Activated CD8-positive, alpha-beta memory T cell treated with anti-CD3 and anti-CD28 coated beads, Interleukin-2, amount 10 ng/mL, durations not matched to agents 7 days and 5 days (primary cell): ENCODE results near the gene NAGA. TPM values are rescaled to one million over a fixed set of nuclear protein-coding genes. Genes with fewer than 3 reads are reported as not detected.

Experiments used
- ATAC-seq: fragments of 150-1000 bp; cut with Tn5 transposase; one replicate; pipeline ENCODE4 v1.10.0; 2021; ENCODE audit warnings: moderate library complexity
- CTCF ChIA-PET: fragments of 350-600 bp; sonication (Branson Sonifier 250); formaldehyde crosslinking; loops from one replicate; lab custom pipeline; 2021; ENCODE audit warnings: antibody characterized with exemption; lab: Charles Lee
- DNase-seq: peaks from one replicate; pipeline ENCODE4 v3.0.0-alpha.2; 2020
- H3K27ac Mint-ChIP-seq: one replicate; pipeline ENCODE4 v1.8.0; 2021; ENCODE audit warnings: mild to moderate bottlenecking, mixed read lengths
- H3K27me3 Mint-ChIP-seq: one replicate; pipeline ENCODE4 v1.8.0; 2021; ENCODE audit warnings: mixed read lengths
- H3K36me3 Mint-ChIP-seq: one replicate; pipeline ENCODE4 v1.8.0; 2021; ENCODE audit warnings: mild to moderate bottlenecking, mixed read lengths
- H3K4me1 Mint-ChIP-seq: one replicate; pipeline ENCODE4 v1.8.0; 2021; ENCODE audit warnings: mixed read lengths
- H3K4me3 Mint-ChIP-seq: one replicate; pipeline ENCODE4 v1.8.0; 2021; ENCODE audit warnings: mild to moderate bottlenecking, moderate library complexity, mixed read lengths
- H3K9me3 Mint-ChIP-seq: one replicate; pipeline ENCODE4 v1.8.0; 2022; ENCODE audit warnings: low read depth, mixed read lengths
- total RNA-seq, 2 experiments: library from RNA; stranded (reverse); gene quantifications; one replicate each; pipeline ENCODE4 v1.2.3, GENCODE V29; 2021

The NAGA gene
- total RNA-seq, 2 experiments from 2014 or later, result 23.1 to 27.1 TPM

DNA sequence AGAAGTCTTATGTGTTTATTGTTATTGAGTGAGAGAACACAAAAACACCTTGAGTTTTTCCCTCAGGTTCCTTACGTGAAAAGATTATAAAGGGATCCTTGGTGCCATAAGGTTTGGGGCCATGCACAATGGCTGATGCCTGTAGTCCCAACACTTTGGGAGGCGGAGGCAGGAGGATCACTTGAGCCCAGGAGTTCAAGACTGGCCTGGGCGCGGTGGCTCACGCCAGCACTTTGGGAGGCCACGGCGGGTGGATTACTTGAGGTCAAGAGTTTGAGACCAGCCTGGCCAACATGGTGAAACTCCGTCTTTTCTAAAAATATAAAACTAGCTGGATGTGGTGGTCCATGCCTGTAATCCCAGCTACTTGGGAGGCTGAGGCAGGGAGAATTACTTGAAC lies 14.3 kb upstream of the NAGA start:
- H3K36me3 Mint-ChIP-seq, result peaks cover 49% of the 10 kb centered on the region
- H3K9me3 Mint-ChIP-seq, result peaks cover 3% of the 10 kb centered on the region
- no peak overlapping the region for H3K4me3 Mint-ChIP-seq
- ATAC-seq (no peak), DNase-seq (no peak)
- peaks cover 28% of the 10 kb centered on the region for H3K4me1 Mint-ChIP-seq
- CTCF ChIA-PET, result no interaction called here
- H3K27ac Mint-ChIP-seq, result no peak overlapping the region
- no peaks in the 10 kb centered on the region for H3K27me3 Mint-ChIP-seq

DNA sequence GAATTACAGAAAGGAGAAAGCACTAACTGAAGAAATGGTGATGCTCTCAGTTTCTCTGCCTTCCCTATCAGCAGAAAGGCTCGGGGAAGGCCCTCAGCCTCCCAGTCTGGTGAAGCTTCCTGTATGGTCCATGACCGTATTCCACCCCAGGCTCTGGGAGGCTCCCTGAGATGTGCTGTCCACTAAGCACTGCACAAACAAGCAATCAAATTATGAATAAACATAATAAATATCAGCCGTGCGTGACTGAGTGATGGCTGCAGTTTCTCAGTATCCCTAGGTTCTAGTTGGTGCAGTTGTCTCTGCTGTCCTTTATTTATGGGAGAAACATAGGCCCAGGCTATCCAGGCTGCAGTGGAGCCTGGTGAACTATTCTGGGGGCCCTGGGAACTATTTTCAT lies 12.5 kb upstream of the NAGA start:
- peaks cover 39% of the 10 kb centered on the region for H3K36me3 Mint-ChIP-seq
- DNase-seq (no peak), ATAC-seq (no peak)
- peaks cover 30% of the 10 kb centered on the region for H3K4me1 Mint-ChIP-seq
- H3K27me3 Mint-ChIP-seq, result no peaks in the 10 kb centered on the region
- no peak overlapping the region for H3K27ac Mint-ChIP-seq
- no peaks in the 10 kb centered on the region for H3K9me3 Mint-ChIP-seq
- no peak overlapping the region for H3K4me3 Mint-ChIP-seq
- CTCF ChIA-PET, result interaction anchor here (5.7 kb wide), 1 partner anchor 7 kb away, joined by 56 read pairs; the partner anchor contains the start of gene NDUFA6

- peak overlapping the region; percentile 96 for H3K27ac Mint-ChIP-seq
- ATAC-seq, result no peak
- no peak for DNase-seq
These were observed 9.7 kb upstream of the NAGA start for GRCh38 chr22:42080287-42080686.

DNA sequence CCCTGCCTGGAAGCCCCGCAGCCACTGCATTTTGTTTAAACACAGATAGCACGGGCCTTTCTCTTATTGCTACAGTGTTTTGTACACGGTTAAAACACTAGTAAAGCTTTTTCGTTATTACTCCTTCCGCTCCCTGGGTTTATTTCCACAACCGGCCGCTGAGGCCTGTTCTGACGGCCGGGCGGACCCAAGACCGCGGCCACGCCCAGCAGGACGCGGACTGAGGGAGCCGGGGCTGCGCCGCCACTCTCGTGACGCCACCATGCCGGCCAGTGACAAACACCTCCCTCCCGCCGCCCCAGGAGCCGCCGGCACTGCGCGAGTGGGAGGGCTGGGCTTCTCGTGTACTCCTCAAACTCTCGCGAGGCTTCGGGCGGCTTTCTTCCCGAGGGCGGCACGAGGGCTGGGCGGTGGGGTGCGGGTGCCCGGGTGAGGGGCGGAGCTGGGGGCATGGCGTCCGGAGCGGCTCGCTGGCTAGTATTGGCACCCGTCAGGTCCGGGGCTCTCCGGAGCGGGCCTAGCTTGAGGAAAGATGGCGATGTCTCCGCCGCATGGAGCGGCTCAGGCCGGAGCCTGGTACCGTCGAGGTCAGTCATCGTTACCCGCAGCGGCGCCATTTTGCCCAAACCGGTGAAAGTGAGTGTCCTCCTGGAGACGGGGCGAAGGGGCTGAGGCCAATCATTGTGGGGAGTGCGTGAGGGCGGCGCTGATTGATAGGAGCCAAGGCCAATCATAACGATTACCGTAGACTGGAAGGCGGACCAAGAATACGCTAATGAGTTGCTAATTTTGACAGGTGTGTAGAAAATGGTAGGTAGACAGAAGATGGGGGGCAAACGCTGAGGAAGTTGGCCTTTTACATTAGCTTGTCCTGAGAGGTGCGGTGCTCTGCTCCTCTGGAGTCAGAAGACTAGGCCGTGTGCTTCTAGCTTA lies 9.0 kb upstream of the NAGA start, which contains the start of gene SMDT1:
TSS of gene SMDT1 (plus strand) at position 382 of the 933 bp plus-strand sequence. CDS start at position 451, 69 bp downstream.
- H3K36me3 Mint-ChIP-seq, result peaks cover 18% of the 10 kb centered on the region
- CTCF ChIA-PET, result interaction anchor here (0.6 to 5.7 kb wide), 8 partner anchors 9 to 382 kb away, joined by 3 to 56 read pairs (median 5); partner anchors contain the start of genes NAGA and NDUFA6
- no peaks in the 10 kb centered on the region for H3K9me3 Mint-ChIP-seq
- peak within 1 kb of the TSS; percentile 87 for H3K4me3 Mint-ChIP-seq
- H3K4me1 Mint-ChIP-seq, result peaks cover 32% of the 10 kb centered on the region
- no peaks in the 10 kb centered on the region for H3K27me3 Mint-ChIP-seq
- DNase-seq (peak; percentile 99), ATAC-seq (peak; percentile 91)
- H3K27ac Mint-ChIP-seq, result peak within 1 kb of the TSS; percentile 96

More at GRCh38 chr22:42080287-42080686, 9.7 kb upstream of the NAGA start:
- Mint-ChIP-seq H3K36me3 (peaks cover 23% of the 10 kb centered on the region), H3K4me1 (peaks cover 28% of the 10 kb centered on the region), H3K27me3 (no peaks in the 10 kb centered on the region), H3K4me3 (peak overlapping the region; percentile 87), H3K9me3 (no peaks in the 10 kb centered on the region)
- CTCF ChIA-PET, result interaction anchor here (0.9 to 5.7 kb wide), 6 partner anchors 10 to 364 kb away, joined by 4 to 56 read pairs (median 6); partner anchors contain the start of genes NAGA and NDUFA6

- no peaks in the 10 kb centered on the region for H3K9me3 Mint-ChIP-seq
- peaks cover 14% of the 10 kb centered on the region for H3K36me3 Mint-ChIP-seq
- peaks cover 32% of the 10 kb centered on the region for H3K4me1 Mint-ChIP-seq
- peak overlapping the region; percentile 96 for H3K27ac Mint-ChIP-seq
- peak overlapping the region; percentile 87 for H3K4me3 Mint-ChIP-seq
- DNase-seq (no peak), ATAC-seq (no peak)
- CTCF ChIA-PET, result interaction anchor here (0.6 to 5.7 kb wide), 6 partner anchors 8 to 382 kb away, joined by 3 to 56 read pairs (median 6); partner anchors contain the start of genes NAGA and NDUFA6
- H3K27me3 Mint-ChIP-seq, result no peaks in the 10 kb centered on the region
These were observed 8.1 kb upstream of the NAGA start for GRCh38 chr22:42078469-42079318.

DNA sequence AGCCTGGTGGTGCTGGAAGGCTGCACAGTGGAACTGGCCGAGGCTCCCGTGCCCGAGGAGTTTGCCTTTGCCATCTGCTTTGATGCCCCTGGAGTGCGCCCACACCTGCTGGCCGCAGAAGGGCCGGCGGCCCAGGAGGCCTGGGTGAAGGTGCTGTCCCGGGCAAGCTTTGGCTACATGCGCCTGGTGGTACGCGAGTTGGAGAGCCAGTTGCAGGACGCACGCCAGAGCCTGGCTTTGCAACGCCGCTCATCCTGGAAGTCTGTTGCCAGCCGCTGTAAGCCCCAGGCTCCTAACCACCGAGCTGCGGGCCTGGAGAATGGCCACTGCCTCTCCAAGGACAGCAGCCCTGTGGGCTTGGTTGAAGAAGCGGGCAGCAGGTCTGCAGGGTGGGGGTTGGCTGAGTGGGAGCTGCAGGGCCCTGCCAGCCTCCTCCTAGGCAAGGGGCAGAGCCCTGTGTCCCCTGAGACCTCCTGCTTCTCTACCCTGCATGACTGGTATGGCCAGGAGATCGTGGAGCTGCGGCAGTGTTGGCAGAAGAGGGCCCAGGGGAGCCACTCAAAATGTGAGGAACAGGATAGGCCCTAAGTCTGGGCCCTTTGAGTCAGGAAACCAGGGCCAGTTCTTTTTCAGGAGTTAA lies 7.0 kb upstream of the NAGA start:
- H3K4me3 Mint-ChIP-seq, result no peak overlapping the region
- DNase-seq (no peak), ATAC-seq (no peak)
- peaks cover 10% of the 10 kb centered on the region for H3K36me3 Mint-ChIP-seq
- H3K27me3 Mint-ChIP-seq, result no peaks in the 10 kb centered on the region
- H3K27ac Mint-ChIP-seq, result peak overlapping the region; percentile 96
- CTCF ChIA-PET, result interaction anchor here (1.4 to 5.7 kb wide), 2 partner anchors 13 to 380 kb away, joined by 3 to 56 read pairs; partner anchors contain the start of gene NDUFA6
- peaks cover 36% of the 10 kb centered on the region for H3K4me1 Mint-ChIP-seq
- H3K9me3 Mint-ChIP-seq, result no peaks in the 10 kb centered on the region

DNA sequence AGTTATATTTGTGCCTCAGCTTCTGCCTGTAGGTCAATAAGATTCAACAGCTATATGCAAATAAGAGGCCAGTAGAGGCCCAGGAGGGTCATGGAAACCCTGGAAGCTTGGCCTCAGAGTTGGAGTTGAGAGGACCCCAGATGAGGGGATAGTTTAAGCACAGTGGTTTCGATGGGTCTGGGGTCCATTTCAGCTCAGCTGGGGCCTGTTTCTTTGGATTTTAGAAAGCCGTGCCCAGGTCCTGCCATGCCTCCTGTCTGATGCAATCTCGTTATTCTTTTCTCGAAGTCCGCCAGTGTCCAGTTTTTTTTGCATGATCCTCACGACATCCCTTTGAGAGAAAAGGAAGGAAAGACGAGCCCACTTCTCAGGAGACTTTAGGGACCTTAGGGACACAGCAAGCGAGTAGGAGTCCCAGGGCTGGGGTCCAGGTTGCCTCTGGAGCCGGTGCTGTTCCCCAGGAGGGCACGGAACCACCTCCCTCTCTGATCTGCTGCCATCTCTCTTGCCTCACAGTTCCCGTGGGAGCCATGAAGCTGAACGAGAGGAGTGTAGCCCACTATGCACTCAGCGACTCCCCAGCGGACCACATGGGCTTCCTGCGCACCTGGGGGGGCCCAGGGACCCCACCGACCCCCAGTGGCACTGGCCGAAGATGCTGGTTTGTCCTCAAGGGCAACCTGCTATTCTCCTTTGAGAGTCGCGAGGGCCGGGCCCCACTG lies 6.3 kb upstream of the NAGA start:
- Mint-ChIP-seq H3K36me3 (peaks cover 5% of the 10 kb centered on the region), H3K27ac (no peak overlapping the region), H3K9me3 (no peaks in the 10 kb centered on the region)

GRCh38 chr22:42074846-42075676 lies 4.4 kb upstream of the NAGA start:
- DNase-seq (no peak), ATAC-seq (no peak)
- Mint-ChIP-seq H3K27ac (peak overlapping the region; percentile 49), H3K4me1 (peaks cover 36% of the 10 kb centered on the region), H3K9me3 (no peaks in the 10 kb centered on the region), H3K4me3 (peak overlapping the region; percentile 32), H3K36me3 (peaks cover 2% of the 10 kb centered on the region), H3K27me3 (no peaks in the 10 kb centered on the region)
- CTCF ChIA-PET, result interaction anchor here (0.9 to 2.1 kb wide), 7 partner anchors 15 to 408 kb away, joined by 3 to 8 read pairs (median 3); partner anchors contain the start of genes CENPM, NDUFA6 and WBP2NL

More for the DNA sequence above, 6.3 kb upstream of the NAGA start:
- ATAC-seq (no peak), DNase-seq (no peak)
- Mint-ChIP-seq H3K4me3 (no peak overlapping the region), H3K4me1 (peaks cover 33% of the 10 kb centered on the region), H3K27me3 (no peaks in the 10 kb centered on the region)
- CTCF ChIA-PET, result interaction anchor here (2.1 kb wide), 1 partner anchor 13 kb away, joined by 8 read pairs; the partner anchor contains the start of gene NDUFA6

DNA sequence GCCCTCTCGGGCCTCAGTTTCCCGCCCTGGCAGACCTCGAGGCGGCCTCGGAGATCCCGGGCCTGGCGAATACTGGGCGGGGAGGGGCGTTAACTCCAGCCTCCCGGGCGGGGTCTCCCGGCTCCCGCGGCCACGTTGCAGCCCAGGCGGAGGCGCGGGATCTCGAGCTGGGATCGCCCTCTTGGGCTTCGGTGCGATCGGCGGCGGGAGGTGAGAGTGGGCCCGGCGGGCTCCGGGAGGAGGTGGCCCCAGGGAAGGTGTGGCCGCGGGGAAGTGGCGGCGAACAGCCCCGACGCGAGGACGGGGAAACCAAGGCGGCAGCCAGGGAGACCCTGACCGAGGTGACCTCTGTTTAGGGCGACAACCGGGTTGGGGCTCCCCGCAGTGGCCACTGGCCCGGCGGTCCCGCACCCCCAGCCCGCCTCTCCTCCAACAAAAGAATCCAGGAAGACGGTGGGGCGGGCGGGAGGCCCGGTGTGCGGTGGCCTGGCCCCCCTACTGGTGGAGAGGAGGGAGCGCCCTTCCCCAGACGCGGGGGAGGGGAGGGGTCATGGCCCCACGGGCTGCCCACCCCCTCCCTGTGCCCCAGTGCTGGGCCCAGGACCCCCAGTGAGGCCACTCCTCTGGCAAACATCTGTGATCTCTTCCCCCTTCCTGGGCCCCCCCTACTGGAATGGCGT lies 3.7 kb upstream of the NAGA start, which contains the start of gene PHETA2:
TSS of gene PHETA2 (plus strand) at position 117 of the 680 bp plus-strand sequence. CDS start 3,046 bp downstream, outside the sequence.
- DNase-seq, result peak; percentile 74
- no peaks in the 10 kb centered on the region for H3K9me3 Mint-ChIP-seq
- no peaks in the 10 kb centered on the region for H3K27me3 Mint-ChIP-seq
- peaks cover 35% of the 10 kb centered on the region for H3K4me1 Mint-ChIP-seq
- peak within 1 kb of the TSS; percentile 49 for H3K4me3 Mint-ChIP-seq
- peak within 1 kb of the TSS; percentile 74 for H3K27ac Mint-ChIP-seq
- CTCF ChIA-PET, result interaction anchor here (1.2 to 2.1 kb wide), 2 partner anchors 17 to 407 kb away, joined by 4 to 5 read pairs; partner anchors contain the start of gene NDUFA6
- H3K36me3 Mint-ChIP-seq, result peaks cover 2% of the 10 kb centered on the region
- ATAC-seq, result peak; percentile 9

DNA sequence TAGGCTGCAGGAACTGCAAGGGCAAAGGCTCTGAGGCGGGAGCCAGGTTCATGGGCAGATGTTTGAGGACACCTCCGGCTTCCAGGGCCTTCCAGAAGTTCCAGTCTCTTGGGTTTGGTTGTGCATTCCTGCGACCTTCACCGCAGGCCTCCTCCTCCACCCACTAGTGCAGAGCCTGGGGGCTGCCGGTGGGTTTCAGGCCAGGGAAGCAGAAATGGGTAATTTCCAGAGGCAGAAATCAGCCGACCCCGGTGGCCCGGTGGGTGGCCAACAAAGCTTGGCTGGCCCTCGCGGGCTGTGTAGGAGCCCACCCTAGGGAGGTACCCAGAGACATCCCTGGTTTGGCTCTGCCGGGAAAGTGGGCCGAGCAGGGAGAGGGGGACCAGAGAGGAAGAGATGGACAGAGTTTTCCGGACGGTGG lies 3.0 kb upstream of the NAGA start:
- Mint-ChIP-seq H3K9me3 (no peaks in the 10 kb centered on the region), H3K27ac (peak overlapping the region; percentile 74)
- CTCF ChIA-PET, result interaction anchor here (1.2 kb wide), 1 partner anchor 17 kb away, joined by 5 read pairs; the partner anchor contains the start of gene NDUFA6

More for the DNA sequence above, 3.0 kb upstream of the NAGA start:
- DNase-seq, result no peak
- H3K4me1 Mint-ChIP-seq, result peaks cover 35% of the 10 kb centered on the region
- ATAC-seq, result no peak
- H3K27me3 Mint-ChIP-seq, result no peaks in the 10 kb centered on the region
- H3K4me3 Mint-ChIP-seq, result peak overlapping the region; percentile 45
- H3K36me3 Mint-ChIP-seq, result peaks cover 2% of the 10 kb centered on the region
